AG04450 (cell line): ENCODE measurements around the gene TIAM1. TPM values are rescaled to one million over a fixed set of nuclear protein-coding genes. Genes with fewer than 3 reads are reported as not detected.
A peak's percentile ranks its signal among the peaks of the same experiment; 100 is the strongest.

Experiments
- CTCF ChIA-PET: fragments of 300-600, 350-600 bp; formaldehyde crosslinking; extraction: SDS; loops from one replicate; lab custom pipeline; 2022; ENCODE audit warnings: antibody characterized with exemption, inconsistent platforms; lab: Charles Lee
- POLR2A ChIA-PET: fragments of 350-600 bp; formaldehyde crosslinking; extraction: SDS; loops from one replicate; lab custom pipeline; 2021; ENCODE audit warnings: antibody characterized with exemption, inconsistent platforms; lab: Yijun Ruan, JAX
- DNase-seq: peaks from one replicate; pipeline ENCODE4 v3.0.0-alpha.2; 2011; ENCODE audit warnings: low read depth, low spot score
- H3K27ac ChIP-seq: one replicate; pipeline ENCODE4 v1.5.1; 2012; ENCODE audit warnings: low read depth, low read length, control low read depth
- H3K27me3 ChIP-seq: one replicate; pipeline ENCODE4 v1.6.0; 2012; ENCODE audit warnings: low read length; ENCODE audit not compliant: control insufficient read depth, insufficient read depth
- H3K4me3 ChIP-seq: 2 replicates; pipeline ENCODE4 v1.5.1; 2011; ENCODE audit warnings: mild to moderate bottlenecking, low read depth, low read length, control low read depth
- H3K9me3 ChIP-seq: 2 replicates; pipeline ENCODE4 v1.5.1; 2012; ENCODE audit warnings: low read length; ENCODE audit not compliant: control insufficient read depth, insufficient read depth
- polyA plus RNA-seq: library from polyadenylated mRNA; depleted of rRNA; stranded (reverse); fragments of >200 nt; gene quantifications from 2 replicates; pipeline ENCODE4 v1.2.3, GENCODE V29; 2011
- TF ChIP-seq, protein P1 (sequence below): IDR thresholded peaks from 2 replicates; pipeline ENCODE4 v1.5.1; 2011; ENCODE audit warnings: low read depth, low read length, control low read depth, inconsistent platforms

The TIAM1 gene
- polyA plus RNA-seq, 1 experiment: 2.1 TPM

DNA sequence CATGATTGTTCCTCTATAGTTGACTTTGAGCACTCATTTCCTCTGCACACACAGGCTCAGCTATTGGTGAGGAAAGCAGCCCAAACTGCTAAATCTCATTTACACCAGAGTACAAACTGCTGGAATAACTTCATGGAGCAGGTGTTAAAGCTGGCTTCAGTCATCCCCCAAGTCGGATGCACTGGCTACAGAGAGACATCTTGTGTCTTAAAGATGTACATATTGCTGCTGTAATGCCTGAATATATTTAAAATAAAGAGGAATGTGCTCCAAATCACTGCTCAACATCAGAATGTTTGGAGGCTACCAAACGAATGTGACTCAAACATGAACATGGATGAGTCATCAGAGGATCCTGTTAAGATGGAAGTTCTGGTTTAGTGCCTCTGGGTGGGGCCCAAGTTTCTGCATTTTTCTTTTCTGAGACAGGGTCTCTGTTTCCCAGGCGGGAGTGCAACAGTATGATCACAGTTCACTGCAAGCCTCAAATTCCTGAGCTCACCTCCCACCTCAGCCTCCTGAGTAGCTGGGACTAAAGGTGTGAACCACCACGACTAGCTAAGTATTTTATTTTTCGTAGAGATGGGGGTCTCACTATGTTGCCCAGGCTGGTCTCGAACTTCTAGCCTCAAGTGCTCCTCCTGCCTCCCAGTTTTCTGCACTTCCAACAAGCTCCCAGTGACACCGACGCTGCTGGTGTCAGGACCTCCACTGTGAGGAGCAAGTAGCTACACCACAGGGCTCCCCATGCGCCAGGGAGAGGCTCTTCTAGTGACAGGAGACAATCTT lies 226.7 kb downstream of the TIAM1 start:
- peak; percentile 24 for DNase-seq
- Histone ChIP-seq H3K27ac (peak overlapping the region; percentile 21), H3K9me3 (no peaks in the 10 kb centered on the region; the same call in 1 of the 2 replicates), H3K4me3 (no peak overlapping the region), H3K27me3 (no peaks in the 10 kb centered on the region)
- TF ChIP-seq, protein P1, sequence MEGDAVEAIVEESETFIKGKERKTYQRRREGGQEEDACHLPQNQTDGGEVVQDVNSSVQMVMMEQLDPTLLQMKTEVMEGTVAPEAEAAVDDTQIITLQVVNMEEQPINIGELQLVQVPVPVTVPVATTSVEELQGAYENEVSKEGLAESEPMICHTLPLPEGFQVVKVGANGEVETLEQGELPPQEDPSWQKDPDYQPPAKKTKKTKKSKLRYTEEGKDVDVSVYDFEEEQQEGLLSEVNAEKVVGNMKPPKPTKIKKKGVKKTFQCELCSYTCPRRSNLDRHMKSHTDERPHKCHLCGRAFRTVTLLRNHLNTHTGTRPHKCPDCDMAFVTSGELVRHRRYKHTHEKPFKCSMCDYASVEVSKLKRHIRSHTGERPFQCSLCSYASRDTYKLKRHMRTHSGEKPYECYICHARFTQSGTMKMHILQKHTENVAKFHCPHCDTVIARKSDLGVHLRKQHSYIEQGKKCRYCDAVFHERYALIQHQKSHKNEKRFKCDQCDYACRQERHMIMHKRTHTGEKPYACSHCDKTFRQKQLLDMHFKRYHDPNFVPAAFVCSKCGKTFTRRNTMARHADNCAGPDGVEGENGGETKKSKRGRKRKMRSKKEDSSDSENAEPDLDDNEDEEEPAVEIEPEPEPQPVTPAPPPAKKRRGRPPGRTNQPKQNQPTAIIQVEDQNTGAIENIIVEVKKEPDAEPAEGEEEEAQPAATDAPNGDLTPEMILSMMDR: no peak
- ChIA-PET CTCF (interaction anchor here (1.0 to 1.8 kb wide), 6 partner anchors 16 to 463 kb away, joined by 3 to 8 read pairs (median 4); no protein-coding TSS in a partner anchor), POLR2A (interaction anchor here (0.5 to 0.6 kb wide), 2 partner anchors 82 to 236 kb away, joined by 3 to 9 read pairs; no protein-coding TSS in a partner anchor)

DNA sequence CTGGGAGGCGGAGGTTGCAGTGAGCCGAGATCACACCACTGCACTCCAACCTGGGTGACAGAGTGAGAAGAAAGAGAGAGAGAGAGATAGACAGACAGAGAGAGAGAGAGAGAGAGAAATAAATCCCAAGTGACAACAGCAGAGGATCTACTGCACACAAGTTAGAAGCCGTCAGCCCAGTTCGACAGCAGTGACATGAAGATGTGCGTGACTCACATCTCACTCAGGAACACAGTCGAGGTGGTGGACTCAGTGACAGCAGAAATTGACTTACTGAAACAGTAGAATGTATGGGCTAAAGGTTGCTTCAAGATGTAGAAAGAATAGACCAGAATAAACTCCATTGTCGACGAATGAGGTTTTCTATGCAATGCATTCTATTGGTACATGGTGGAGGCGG lies 228.8 kb downstream of the TIAM1 start:
- CTCF ChIA-PET: no interaction called here
- H3K4me3 ChIP-seq: no peak overlapping the region
- TF ChIP-seq, protein P1: no peak
- H3K9me3 ChIP-seq: no peaks in the 10 kb centered on the region; the same call in 1 of the 2 replicates
- no peaks in the 10 kb centered on the region for H3K27me3 ChIP-seq
- H3K27ac ChIP-seq: no peak overlapping the region
- no peak for DNase-seq
- POLR2A ChIA-PET: no interaction called here

DNA sequence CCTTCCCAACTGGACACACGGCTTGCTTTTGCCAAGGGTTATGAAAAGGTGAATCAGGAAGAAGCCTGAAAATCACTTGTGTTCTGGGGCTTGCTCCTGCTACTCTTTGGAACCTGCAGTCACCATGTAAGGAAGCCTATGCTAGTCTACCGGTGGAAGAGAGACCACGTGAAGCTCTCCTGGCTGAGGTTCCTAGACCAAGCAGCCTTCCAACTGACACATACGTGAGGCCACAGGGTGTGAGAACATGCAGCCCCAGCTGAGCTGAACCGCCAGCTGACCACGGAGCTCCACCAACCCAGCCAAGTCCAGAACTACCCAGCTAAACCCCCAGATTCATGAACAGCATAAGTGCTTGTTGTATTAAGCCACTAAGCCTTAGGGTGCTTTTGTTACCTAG lies 233.0 kb downstream of the TIAM1 start:
- Histone ChIP-seq H3K9me3 (no peaks in the 10 kb centered on the region), H3K27ac (no peak overlapping the region), H3K27me3 (no peaks in the 10 kb centered on the region), H3K4me3 (no peak overlapping the region)
- ChIA-PET POLR2A (no interaction called here), CTCF (interaction anchor here (0.9 to 3.7 kb wide), 3 partner anchors 11 to 469 kb away, joined by 3 to 44 read pairs (median 3); no protein-coding TSS in a partner anchor)
- TF ChIP-seq, protein P1: no peak
- no peak for DNase-seq

DNA sequence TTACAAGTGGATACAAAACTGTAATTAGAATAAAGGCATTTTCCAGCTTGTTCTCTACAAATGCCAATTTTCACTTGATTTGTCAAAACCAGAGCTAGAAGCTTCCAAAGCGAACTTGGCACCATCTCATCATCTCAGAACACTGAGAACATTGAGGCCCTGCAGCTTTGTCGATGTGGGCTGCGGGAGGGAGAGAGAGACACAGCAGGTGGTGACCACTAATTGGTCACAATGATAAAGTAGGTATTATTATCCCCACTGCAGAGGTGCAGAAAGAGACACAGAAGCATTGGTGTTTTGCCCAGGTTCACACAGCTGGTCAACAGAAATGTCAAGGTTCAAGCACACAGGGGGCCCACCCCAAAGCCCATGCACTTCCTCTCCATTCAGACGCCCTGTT lies 233.6 kb downstream of the TIAM1 start:
- DNase-seq: no peak
- POLR2A ChIA-PET: no interaction called here
- no peaks in the 10 kb centered on the region for H3K27me3 ChIP-seq
- no peak overlapping the region for H3K4me3 ChIP-seq
- CTCF ChIA-PET: interaction anchor here (0.6 to 3.7 kb wide), 4 partner anchors 8 to 470 kb away, joined by 3 to 44 read pairs (median 11); no protein-coding TSS in a partner anchor
- TF ChIP-seq, protein P1: no peak
- no peaks in the 10 kb centered on the region for H3K9me3 ChIP-seq
- H3K27ac ChIP-seq: no peak overlapping the region

DNA sequence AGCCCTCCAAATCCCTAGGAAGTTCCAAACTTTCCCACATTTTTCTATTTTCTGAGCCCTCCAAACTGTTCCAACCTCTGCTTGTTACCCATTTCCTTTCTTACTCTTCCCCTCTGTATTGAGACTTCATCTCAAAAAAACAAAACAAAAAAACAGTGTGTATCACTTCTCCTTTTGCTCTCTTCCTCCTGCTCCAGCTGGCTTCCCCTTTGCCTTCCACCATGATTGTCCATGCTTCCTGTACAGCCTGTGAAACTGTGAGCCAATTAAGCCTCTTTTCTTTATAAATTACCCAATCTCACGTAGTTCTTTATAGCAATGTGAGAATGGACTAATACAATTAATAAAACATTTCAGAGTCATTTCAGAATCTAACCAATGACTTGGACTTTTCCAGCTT lies 236.2 kb downstream of the TIAM1 start:
- ChIA-PET CTCF (interaction anchor here (1.1 to 3.7 kb wide), 3 partner anchors 9 to 73 kb away, joined by 3 to 44 read pairs (median 19); no protein-coding TSS in a partner anchor), POLR2A (interaction anchor here (0.8 kb wide), 1 partner anchor 1369 kb away, joined by 3 read pairs; no protein-coding TSS in a partner anchor)
- no peak overlapping the region for H3K27ac ChIP-seq
- H3K9me3 ChIP-seq: no peaks in the 10 kb centered on the region
- no peaks in the 10 kb centered on the region for H3K27me3 ChIP-seq
- H3K4me3 ChIP-seq: no peak overlapping the region
- TF ChIP-seq, protein P1: no peak
- DNase-seq: no peak
